HEK293 (cell line): Measurements from ENCODE around the gene ZNF22.

ENCODE experiments used
- CTCF ChIA-PET: fragments of 350-600 bp; formaldehyde crosslinking; extraction: SDS; loops from one replicate; lab custom pipeline; 2021; ENCODE audit warnings: antibody characterized with exemption; lab: Yijun Ruan, JAX
- POLR2A ChIA-PET: fragments of 300-600 bp; formaldehyde crosslinking; extraction: SDS; loops from one replicate; lab custom pipeline; 2020; ENCODE audit warnings: antibody characterized with exemption, inconsistent platforms; lab: Yijun Ruan, JAX
- H3K27ac ChIP-seq: fragments of 200-500 bp; sonication (Bioruptor generic); 2 replicates; pipeline ENCODE4 v1.5.1; 2014; ENCODE audit warnings: low read depth, low read length, control low read depth, inconsistent platforms; ENCODE audit errors: extremely low read depth
- H3K36me3 ChIP-seq, 2 experiments: fragments of 200-500 bp in 1 of 2; sonication (Bioruptor generic) in 1 of 2; 1 replicate in 1 of 2; 2 replicates in 1 of 2; pipeline ENCODE4 v1.5.1; 2014 to 2017; ENCODE audit warnings: inconsistent platforms in 2 of 2, low read length in 2 of 2; ENCODE audit not compliant: control insufficient read depth in 2 of 2, insufficient read depth in 1 of 2
- H3K4me1 ChIP-seq: fragments of 200-500 bp; sonication (Bioruptor generic); 2 replicates; pipeline ENCODE4 v1.5.1; 2014; ENCODE audit warnings: mild to moderate bottlenecking, low read length, inconsistent platforms; ENCODE audit not compliant: control insufficient read depth, insufficient read depth
- H3K4me3 ChIP-seq: 2 replicates; pipeline ENCODE4 v1.5.1; 2011; ENCODE audit warnings: low read depth, mild to moderate bottlenecking, control low read depth, low read length, moderate library complexity
- H3K9me3 ChIP-seq: fragments of 200-500 bp; sonication (Bioruptor generic); 2 replicates; pipeline ENCODE4 v1.5.1; 2014; ENCODE audit warnings: low read depth, low read length, inconsistent platforms; ENCODE audit not compliant: control insufficient read depth, insufficient read depth
- BCL11B ChIP-seq: fragments of 450-650 bp; formaldehyde crosslinking; IDR thresholded peaks from 2 replicates; pipeline ENCODE4 v1.5.1; 2016; ENCODE audit warnings: low read depth, missing biosample characterization, missing genetic modification characterization
- GLI2 ChIP-seq: fragments of 450-650 bp; formaldehyde crosslinking; IDR thresholded peaks from 2 replicates; pipeline ENCODE4; 2017; ENCODE audit warnings: missing biosample characterization, missing genetic modification characterization, low read depth, borderline replicate concordance
- GLIS1 ChIP-seq: fragments of 450-650 bp; formaldehyde crosslinking; IDR thresholded peaks from 2 replicates; pipeline ENCODE4 v1.5.1; 2016; ENCODE audit warnings: missing biosample characterization, missing genetic modification characterization
- HOXA7 ChIP-seq: sonication (generic); formaldehyde crosslinking; IDR thresholded peaks from 2 replicates; pipeline ENCODE4 v1.8.1; 2022; ENCODE audit warnings: missing genetic modification reagents, borderline replicate concordance
- IKZF3 ChIP-seq: fragments of 450-650 bp; IDR thresholded peaks from 2 replicates; pipeline ENCODE4 v1.5.0; 2018; ENCODE audit warnings: missing biosample characterization, mild to moderate bottlenecking, missing genetic modification characterization, moderate library complexity
- KLF7 ChIP-seq: fragments of 450-650 bp; formaldehyde crosslinking; IDR thresholded peaks from 2 replicates; pipeline ENCODE4 v1.5.1; 2016; ENCODE audit warnings: missing biosample characterization, missing genetic modification characterization, borderline replicate concordance
- OVOL3 ChIP-seq: fragments of 450-650 bp; formaldehyde crosslinking; IDR thresholded peaks from 2 replicates; pipeline ENCODE4 v1.5.1; 2016; ENCODE audit warnings: missing biosample characterization, missing genetic modification characterization
- SCRT1 ChIP-seq: fragments of 450-650 bp; formaldehyde crosslinking; IDR thresholded peaks from 2 replicates; pipeline ENCODE4 v1.5.1; 2016; ENCODE audit warnings: missing biosample characterization, missing genetic modification characterization, borderline replicate concordance
- SCRT2 ChIP-seq: fragments of 450-650 bp; formaldehyde crosslinking; IDR thresholded peaks from 2 replicates; pipeline ENCODE4 v1.5.1; 2016; ENCODE audit warnings: missing biosample characterization, missing genetic modification characterization
- SP3 ChIP-seq: fragments of 450-650 bp; formaldehyde crosslinking; IDR thresholded peaks from 2 replicates; pipeline ENCODE4 v1.5.1; 2016; ENCODE audit warnings: missing biosample characterization, missing genetic modification characterization
- ZNF138 ChIP-seq: fragments of 450-650 bp; formaldehyde crosslinking; IDR thresholded peaks from 2 replicates; pipeline ENCODE4 v1.5.1; 2016; ENCODE audit warnings: missing biosample characterization, missing genetic modification characterization, borderline replicate concordance
- ZNF146 ChIP-seq: fragments of 450-650 bp; formaldehyde crosslinking; IDR thresholded peaks from 2 replicates; pipeline ENCODE4 v1.5.1; 2016; ENCODE audit warnings: missing biosample characterization, missing genetic modification characterization
- ZNF223 ChIP-seq: fragments of 450-650 bp; formaldehyde crosslinking; IDR thresholded peaks from 2 replicates; pipeline ENCODE4 v1.5.1; 2016; ENCODE audit warnings: missing biosample characterization, missing genetic modification characterization
- ZNF423 ChIP-seq: fragments of 450-650 bp; formaldehyde crosslinking; IDR thresholded peaks from 2 replicates; pipeline ENCODE4 v1.5.1; 2016; ENCODE audit warnings: missing biosample characterization, missing genetic modification characterization
- ZNF518A ChIP-seq: fragments of 450-650 bp; formaldehyde crosslinking; conservative IDR thresholded peaks from 2 replicates; pipeline ENCODE4 v1.5.1; 2016; ENCODE audit warnings: low read depth, missing biosample characterization, missing genetic modification characterization
- ZNF549 ChIP-seq: fragments of 450-650 bp; IDR thresholded peaks from 2 replicates; pipeline ENCODE4 v1.5.1; 2018; ENCODE audit warnings: missing biosample characterization, missing genetic modification characterization, mild to moderate bottlenecking, inconsistent platforms, moderate library complexity
- ZNF596 ChIP-seq: fragments of 450-650 bp; IDR thresholded peaks from 2 replicates; pipeline ENCODE4 v1.5.0; 2018; ENCODE audit warnings: missing biosample characterization, mild to moderate bottlenecking, missing genetic modification characterization, moderate library complexity
- ZNF610 ChIP-seq: fragments of 450-650 bp; formaldehyde crosslinking; IDR thresholded peaks from 2 replicates; pipeline ENCODE4 v1.5.1; 2016; ENCODE audit warnings: missing biosample characterization, missing genetic modification characterization, borderline replicate concordance
- ZNF654 ChIP-seq: fragments of 450-650 bp; formaldehyde crosslinking; IDR thresholded peaks from 2 replicates; pipeline ENCODE4 v1.5.1; 2016; ENCODE audit warnings: low read depth, missing biosample characterization, missing genetic modification characterization
- ZNF658 ChIP-seq: fragments of 450-650 bp; formaldehyde crosslinking; IDR thresholded peaks from 2 replicates; pipeline ENCODE4; 2016; ENCODE audit warnings: missing biosample characterization, missing genetic modification characterization
- ZNF776 ChIP-seq: fragments of 450-650 bp; formaldehyde crosslinking; IDR thresholded peaks from 2 replicates; pipeline ENCODE4 v1.5.0; 2017; ENCODE audit warnings: missing biosample characterization, missing genetic modification characterization, borderline replicate concordance
- ZNF830 ChIP-seq: fragments of 450-650 bp; IDR thresholded peaks from 2 replicates; pipeline ENCODE4 v1.5.0; 2018; ENCODE audit warnings: missing biosample characterization, missing genetic modification characterization, low read depth, mild to moderate bottlenecking, moderate library complexity
- ZSCAN16 ChIP-seq: fragments of 450-650 bp; formaldehyde crosslinking; IDR thresholded peaks from 2 replicates; pipeline ENCODE4 v1.5.1; 2016; ENCODE audit warnings: missing biosample characterization, missing genetic modification characterization
- ZSCAN23 ChIP-seq: fragments of 450-650 bp; formaldehyde crosslinking; IDR thresholded peaks from 2 replicates; pipeline ENCODE4 v1.5.1; 2016; ENCODE audit warnings: missing biosample characterization, missing genetic modification characterization
- ZXDB ChIP-seq: fragments of 450-650 bp; formaldehyde crosslinking; IDR thresholded peaks from 2 replicates; pipeline ENCODE4 v1.5.1; 2016; ENCODE audit warnings: missing biosample characterization, missing genetic modification characterization
- TF ChIP-seq, protein P1 (sequence below): fragments of 450-650 bp; formaldehyde crosslinking; IDR thresholded peaks from 2 replicates; pipeline ENCODE4 v1.5.1; 2016; ENCODE audit warnings: missing biosample characterization, missing genetic modification characterization
- TF ChIP-seq, protein P2 (sequence below): fragments of 450-650 bp; formaldehyde crosslinking; IDR thresholded peaks from 2 replicates; pipeline ENCODE4 v1.5.1; 2016; ENCODE audit warnings: missing biosample characterization, missing genetic modification characterization

The ZNF22 gene

GRCh38 chr10:44982496-44982895 is 18.2 kb upstream of the ZNF22 start:
- H3K4me1 ChIP-seq: peaks cover 32% of the 10 kb centered on the region
- no peak overlapping the region for H3K27ac ChIP-seq
- no peak for TF ChIP-seq ZSCAN23 (tag by site-specific recombination)
- no peak for TF ChIP-seq ZNF610 (tag by site-specific recombination)
- TF ChIP-seq, protein P1, sequence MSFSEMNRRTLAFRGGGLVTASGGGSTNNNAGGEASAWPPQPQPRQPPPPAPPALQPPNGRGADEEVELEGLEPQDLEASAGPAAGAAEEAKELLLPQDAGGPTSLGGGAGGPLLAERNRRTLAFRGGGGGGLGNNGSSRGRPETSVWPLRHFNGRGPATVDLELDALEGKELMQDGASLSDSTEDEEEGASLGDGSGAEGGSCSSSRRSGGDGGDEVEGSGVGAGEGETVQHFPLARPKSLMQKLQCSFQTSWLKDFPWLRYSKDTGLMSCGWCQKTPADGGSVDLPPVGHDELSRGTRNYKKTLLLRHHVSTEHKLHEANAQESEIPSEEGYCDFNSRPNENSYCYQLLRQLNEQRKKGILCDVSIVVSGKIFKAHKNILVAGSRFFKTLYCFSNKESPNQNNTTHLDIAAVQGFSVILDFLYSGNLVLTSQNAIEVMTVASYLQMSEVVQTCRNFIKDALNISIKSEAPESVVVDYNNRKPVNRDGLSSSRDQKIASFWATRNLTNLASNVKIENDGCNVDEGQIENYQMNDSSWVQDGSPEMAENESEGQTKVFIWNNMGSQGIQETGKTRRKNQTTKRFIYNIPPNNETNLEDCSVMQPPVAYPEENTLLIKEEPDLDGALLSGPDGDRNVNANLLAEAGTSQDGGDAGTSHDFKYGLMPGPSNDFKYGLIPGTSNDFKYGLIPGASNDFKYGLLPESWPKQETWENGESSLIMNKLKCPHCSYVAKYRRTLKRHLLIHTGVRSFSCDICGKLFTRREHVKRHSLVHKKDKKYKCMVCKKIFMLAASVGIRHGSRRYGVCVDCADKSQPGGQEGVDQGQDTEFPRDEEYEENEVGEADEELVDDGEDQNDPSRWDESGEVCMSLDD (tag by site-specific recombination): no peak
- TF ChIP-seq SCRT2: no peak
- no peak for TF ChIP-seq KLF7 (tag by site-specific recombination)
- no peak for TF ChIP-seq ZNF776 (tag by site-specific recombination)
- TF ChIP-seq ZXDB: no peak
- TF ChIP-seq ZNF146 (tag by site-specific recombination): no peak
- TF ChIP-seq IKZF3 (tag by site-specific recombination): no peak
- no peak for TF ChIP-seq ZNF138 (tag by site-specific recombination)
- TF ChIP-seq BCL11B (tag by site-specific recombination): no peak
- TF ChIP-seq ZNF549: no peak
- TF ChIP-seq ZNF518A (tag by site-specific recombination): no peak
- no peak for TF ChIP-seq ZNF830
- no peak for TF ChIP-seq ZSCAN16
- TF ChIP-seq ZNF423 (tag by site-specific recombination): no peak
- no peak overlapping the region for H3K4me3 ChIP-seq
- ChIA-PET CTCF (no interaction called here), POLR2A (no interaction called here)
- H3K9me3 ChIP-seq: no peaks in the 10 kb centered on the region
- no peaks in the 10 kb centered on the region for H3K36me3 ChIP-seq

DNA sequence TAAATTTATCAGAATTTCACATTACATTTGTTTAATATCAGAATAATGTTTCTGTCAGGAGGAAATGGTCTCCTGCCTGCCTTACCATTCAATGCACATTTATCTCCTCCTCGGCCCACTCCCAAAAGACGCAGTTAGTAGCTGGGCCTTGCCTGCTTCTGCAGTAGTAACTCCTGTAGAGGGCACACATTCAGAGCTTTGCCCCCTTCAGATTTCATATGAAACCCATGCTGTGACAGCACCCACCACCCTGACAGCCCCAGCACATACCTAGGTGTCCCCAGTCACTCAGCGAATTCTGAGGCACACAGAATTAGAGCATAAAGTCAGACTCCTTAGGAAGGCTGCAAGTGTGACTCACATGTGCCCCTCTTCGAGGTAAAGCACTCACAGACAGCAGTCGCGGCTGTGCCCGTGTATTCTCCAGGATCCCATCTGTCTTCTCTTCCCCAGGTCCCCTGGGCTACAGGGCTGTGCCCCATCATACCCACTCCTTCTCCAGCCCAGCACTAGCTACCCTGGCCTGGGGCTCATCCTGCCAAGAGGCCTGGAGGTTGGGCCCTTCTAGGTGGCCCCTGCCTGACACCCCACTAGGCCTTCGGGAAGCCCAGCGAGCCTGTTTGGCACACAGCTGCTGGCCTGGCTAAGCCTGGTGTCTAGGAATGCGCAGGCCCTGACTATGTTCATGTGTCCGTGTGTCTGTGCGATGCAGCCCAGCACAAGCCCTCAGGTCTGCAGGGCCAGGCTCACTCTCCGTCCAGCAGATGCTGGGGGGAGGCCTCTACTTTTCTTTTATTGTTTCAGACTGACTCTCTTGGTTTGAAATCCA is 17.4 kb upstream of the ZNF22 start:
- ChIA-PET CTCF (interaction anchor here (1.0 kb wide), 1 partner anchor 14 kb away, joined by 3 read pairs; no protein-coding TSS in a partner anchor), POLR2A (interaction anchor here (0.9 kb wide), 1 partner anchor 14 kb away, joined by 3 read pairs; no protein-coding TSS in a partner anchor)
- no peaks in the 10 kb centered on the region for H3K9me3 ChIP-seq
- no peak overlapping the region for H3K27ac ChIP-seq
- H3K4me1 ChIP-seq: peaks cover 28% of the 10 kb centered on the region
- H3K4me3 ChIP-seq: no peak overlapping the region
- H3K36me3 ChIP-seq: no peaks in the 10 kb centered on the region
- TF ChIP-seq ZNF138 (tag by site-specific recombination) (no peak), BCL11B (tag by site-specific recombination) (no peak), GLI2 (tag by site-specific recombination) (no peak), HOXA7 (CRISPR knock-in tag) (no peak), OVOL3 (tag by site-specific recombination) (no peak), SP3 (tag by site-specific recombination) (no peak), SCRT1 (no peak), ZNF654 (tag by site-specific recombination) (no peak), ZNF658 (tag by site-specific recombination) (no peak), ZNF596 (tag by site-specific recombination) (no peak), ZNF223 (tag by site-specific recombination) (no peak), ZXDB (no peak), GLIS1 (tag by site-specific recombination) (no peak)
- TF ChIP-seq, protein P2, sequence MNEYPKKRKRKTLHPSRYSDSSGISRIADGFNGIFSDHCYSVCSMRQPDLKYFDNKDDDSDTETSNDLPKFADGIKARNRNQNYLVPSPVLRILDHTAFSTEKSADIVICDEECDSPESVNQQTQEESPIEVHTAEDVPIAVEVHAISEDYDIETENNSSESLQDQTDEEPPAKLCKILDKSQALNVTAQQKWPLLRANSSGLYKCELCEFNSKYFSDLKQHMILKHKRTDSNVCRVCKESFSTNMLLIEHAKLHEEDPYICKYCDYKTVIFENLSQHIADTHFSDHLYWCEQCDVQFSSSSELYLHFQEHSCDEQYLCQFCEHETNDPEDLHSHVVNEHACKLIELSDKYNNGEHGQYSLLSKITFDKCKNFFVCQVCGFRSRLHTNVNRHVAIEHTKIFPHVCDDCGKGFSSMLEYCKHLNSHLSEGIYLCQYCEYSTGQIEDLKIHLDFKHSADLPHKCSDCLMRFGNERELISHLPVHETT (tag by site-specific recombination): no peak
